Activated CD8-positive, alpha-beta T cell treated with anti-CD3 and anti-CD28 coated beads for 36 hours (primary cell): ENCODE results near the gene INPP5K. TPM values are rescaled to one million over a fixed set of nuclear protein-coding genes. Genes with fewer than 3 reads are reported as not detected.
"Not testable (repeated sequence)": the region's sequence is repeated elsewhere in the genome, so short reads cannot be mapped to it uniquely, and the experiment has no call there.

ENCODE experiments used
- ATAC-seq: fragments of 200-7000 bp; cut with Tn5 transposase; one replicate; pipeline ENCODE4 v1.10.0; 2021; ENCODE audit warnings: mild to moderate bottlenecking, moderate library complexity
- CTCF ChIA-PET: fragments of 350-600 bp; sonication (Branson Sonifier 250); formaldehyde crosslinking; loops from one replicate; lab custom pipeline; 2021; ENCODE audit warnings: antibody characterized with exemption; lab: Charles Lee
- POLR2A ChIA-PET: fragments of 350-600 bp; sonication (Branson Sonifier 250); formaldehyde crosslinking; loops from one replicate; lab custom pipeline; 2021; ENCODE audit warnings: antibody characterized with exemption; lab: Charles Lee
- DNase-seq: peaks from one replicate; pipeline ENCODE4 v3.0.0-alpha.2; 2020
- H3K27ac Mint-ChIP-seq: one replicate; pipeline ENCODE4 v1.8.0; 2021; ENCODE audit warnings: mild to moderate bottlenecking, mixed read lengths
- H3K27me3 Mint-ChIP-seq: one replicate; pipeline ENCODE4 v1.8.0; 2021; ENCODE audit warnings: mixed read lengths
- H3K36me3 Mint-ChIP-seq: one replicate; pipeline ENCODE4 v1.8.0; 2021; ENCODE audit warnings: low read depth, mixed read lengths
- H3K4me1 Mint-ChIP-seq: one replicate; pipeline ENCODE4 v1.8.0; 2021; ENCODE audit warnings: low read depth, mixed read lengths
- H3K4me3 Mint-ChIP-seq: one replicate; pipeline ENCODE4 v1.8.0; 2021; ENCODE audit warnings: mild to moderate bottlenecking, moderate library complexity, mixed read lengths
- H3K9me3 Mint-ChIP-seq: one replicate; pipeline ENCODE4 v1.8.0; 2021; ENCODE audit warnings: mixed read lengths
- CTCF ChIP-seq: fragments of 200-600 bp; IDR thresholded peaks from one replicate; pipeline ENCODE4 v1.8.0; 2022; ENCODE audit warnings: antibody characterized with exemption, mild to moderate bottlenecking
- intact Hi-C: fragments of 100-400 bp; cut with micrococcal nuclease; formaldehyde crosslinking; loops from one replicate; pipeline ENCODE4 v1.10.0; 2022
- total RNA-seq, 2 experiments: library from RNA; stranded (reverse); gene quantifications; one replicate each; pipeline ENCODE4 v1.2.3, GENCODE V29; 2021

INPP5K gene
- total RNA-seq, 2 experiments from 2014 or later: 16.5 to 16.7 TPM

- ATAC-seq: no peak
- ChIA-PET CTCF (interaction anchor here (0.6 to 1.8 kb wide), 4 partner anchors 56 to 127 kb away, joined by 3 to 6 read pairs (median 4); partner anchors contain the start of gene INPP5K), POLR2A (interaction anchor here (0.6 to 1.3 kb wide), 3 partner anchors 28 to 95 kb away, joined by 3 to 4 read pairs (median 3); partner anchors contain the start of gene INPP5K)
- no peak overlapping the region for H3K27ac Mint-ChIP-seq
- peak; percentile 11 for DNase-seq
- peaks cover 3% of the 10 kb centered on the region for H3K36me3 Mint-ChIP-seq
- H3K4me1 Mint-ChIP-seq: peaks cover 31% of the 10 kb centered on the region
- peaks cover 33% of the 10 kb centered on the region for H3K27me3 Mint-ChIP-seq
- H3K4me3 Mint-ChIP-seq: no peak overlapping the region
- intact Hi-C loops: loop anchor here (5.0 kb wide), 1 partner anchor 57 kb away; the partner anchor contains the start of gene INPP5K
- no peaks in the 10 kb centered on the region for H3K9me3 Mint-ChIP-seq
- TF ChIP-seq CTCF: no peak
Measured at GRCh38 chr17:1460233-1460632, 56.2 kb downstream of the INPP5K start.

GRCh38 chr17:1455797-1456599 lies 60.4 kb downstream of the INPP5K start, which contains the start of gene CRK:
Gene CRK (minus strand): TSS chr17:1456232. CDS start chr17:1456117, 115 bp downstream.
- Mint-ChIP-seq H3K9me3 (no peaks in the 10 kb centered on the region), H3K36me3 (peaks cover 15% of the 10 kb centered on the region), H3K4me1 (peaks cover 33% of the 10 kb centered on the region), H3K27ac (peak within 1 kb of the TSS; percentile 89), H3K4me3 (peak within 1 kb of the TSS; percentile 88), H3K27me3 (peaks cover 12% of the 10 kb centered on the region)
- CTCF ChIA-PET: interaction anchor here (1.0 to 1.5 kb wide), 2 partner anchors 65 to 174 kb away, joined by 3 read pairs; no protein-coding TSS in a partner anchor
- ATAC-seq (peak; percentile 97), DNase-seq (peak; percentile 96)
- no peak for TF ChIP-seq CTCF
- POLR2A ChIA-PET: interaction anchor here (0.5 to 2.4 kb wide), 9 partner anchors 9 to 228 kb away, joined by 3 to 11 read pairs (median 3); partner anchors contain the start of genes INPP5K and YWHAE
- intact Hi-C loops: no loop called here

- DNase-seq: peak; percentile 57
- H3K4me1 Mint-ChIP-seq: peaks cover 32% of the 10 kb centered on the region
- intact Hi-C loops: no loop called here
- ChIA-PET POLR2A (interaction anchor here (0.5 to 2.4 kb wide), 7 partner anchors 8 to 229 kb away, joined by 3 to 11 read pairs (median 3); partner anchors contain the start of gene YWHAE), CTCF (interaction anchor here (2.7 kb wide), 1 partner anchor 90 kb away, joined by 11 read pairs; no protein-coding TSS in a partner anchor)
- peak; percentile 4 for ATAC-seq
- H3K4me3 Mint-ChIP-seq: peak overlapping the region; percentile 88
- TF ChIP-seq CTCF: peak; percentile 47
- H3K36me3 Mint-ChIP-seq: peaks cover 15% of the 10 kb centered on the region
- no peaks in the 10 kb centered on the region for H3K9me3 Mint-ChIP-seq
- peak overlapping the region; percentile 89 for H3K27ac Mint-ChIP-seq
- peaks cover 11% of the 10 kb centered on the region for H3K27me3 Mint-ChIP-seq
Measured at GRCh38 chr17:1455291-1455796, 61.1 kb downstream of the INPP5K start.

- H3K36me3 Mint-ChIP-seq: peaks cover 15% of the 10 kb centered on the region
- intact Hi-C loops: no loop called here
- ChIA-PET CTCF (interaction anchor here (1.0 to 2.7 kb wide), 3 partner anchors 79 to 195 kb away, joined by 3 to 11 read pairs (median 4); partner anchors contain the start of gene RILP), POLR2A (interaction anchor here (0.6 to 1.4 kb wide), 4 partner anchors 9 to 89 kb away, joined by 3 to 4 read pairs (median 4); no protein-coding TSS in a partner anchor)
- peaks cover 28% of the 10 kb centered on the region for H3K4me1 Mint-ChIP-seq
- ATAC-seq: no peak
- peaks cover 6% of the 10 kb centered on the region for H3K27me3 Mint-ChIP-seq
- no peaks in the 10 kb centered on the region for H3K9me3 Mint-ChIP-seq
- no peak for DNase-seq
- H3K4me3 Mint-ChIP-seq: peak overlapping the region; percentile 88
- TF ChIP-seq CTCF: no peak
- peak overlapping the region; percentile 89 for H3K27ac Mint-ChIP-seq
Measured at GRCh38 chr17:1454541-1454940, 61.9 kb downstream of the INPP5K start.

- Mint-ChIP-seq H3K36me3 (peaks cover 21% of the 10 kb centered on the region), H3K4me1 (peaks cover 35% of the 10 kb centered on the region), H3K4me3 (peak overlapping the region; percentile 15)
- DNase-seq, H3K27me3 Mint-ChIP-seq, H3K9me3 Mint-ChIP-seq, H3K27ac Mint-ChIP-seq, intact Hi-C loops, ATAC-seq: not testable (repeated sequence)
- CTCF ChIA-PET: interaction anchor here (0.6 to 2.7 kb wide), 5 partner anchors 62 to 196 kb away, joined by 3 to 11 read pairs (median 3); partner anchors contain the start of gene RILP
- POLR2A ChIA-PET: interaction anchor here (1.1 to 1.4 kb wide), 3 partner anchors 13 to 91 kb away, joined by 3 to 4 read pairs (median 4); no protein-coding TSS in a partner anchor
Measured at GRCh38 chr17:1453694-1454093, 62.7 kb downstream of the INPP5K start.
